MCF 10A (cell line): Measurements from ENCODE around the gene KY. TPM values are rescaled to one million over a fixed set of nuclear protein-coding genes. Genes with fewer than 3 reads are reported as not detected.

Source experiments
- BruUV-seq: library from RNA; stranded (reverse); fragments of 400-500 nt; replicated peaks from 2 replicates; lab custom pipeline; 2021; lab: Mats Ljungman, UMichigan
- CTCF ChIA-PET: fragments of 300-600 bp; sonication (Branson Sonifier 250); formaldehyde crosslinking; extraction: SDS; loops from one replicate; lab custom pipeline; 2021; ENCODE audit warnings: antibody characterized with exemption, inconsistent platforms; lab: Yijun Ruan, JAX
- POLR2A ChIA-PET: fragments of 300-600, 350-650 bp; sonication (Branson Sonifier 250); formaldehyde crosslinking; extraction: SDS; loops from one replicate; lab custom pipeline; 2020; ENCODE audit warnings: antibody characterized with exemption, inconsistent platforms; lab: Yijun Ruan, JAX
- DNase-seq: peaks from one replicate; pipeline ENCODE4 v3.0.0-alpha.2; 2018; ENCODE audit not compliant: unreplicated experiment
- H3K27ac Mint-ChIP-seq: one replicate; pipeline ENCODE4 v1.8.0; 2022; ENCODE audit warnings: mild to moderate bottlenecking, low read depth, mixed read lengths; ENCODE audit not compliant: unreplicated experiment
- H3K27me3 Mint-ChIP-seq: one replicate; pipeline ENCODE4 v1.8.0; 2022; ENCODE audit warnings: mixed read lengths; ENCODE audit not compliant: insufficient read depth, unreplicated experiment
- H3K36me3 Mint-ChIP-seq: one replicate; pipeline ENCODE4 v1.8.0; 2022; ENCODE audit warnings: mild to moderate bottlenecking, moderate library complexity, mixed read lengths; ENCODE audit not compliant: insufficient read depth, unreplicated experiment
- H3K4me1 Mint-ChIP-seq: one replicate; pipeline ENCODE4 v1.8.0; 2022; ENCODE audit warnings: mixed read lengths; ENCODE audit not compliant: insufficient read depth, unreplicated experiment
- H3K4me3 Mint-ChIP-seq: one replicate; pipeline ENCODE4 v1.8.0; 2022; ENCODE audit warnings: mild to moderate bottlenecking, moderate library complexity, mixed read lengths; ENCODE audit not compliant: unreplicated experiment
- H3K9me3 Mint-ChIP-seq: one replicate; pipeline ENCODE4 v1.8.0; 2022; ENCODE audit warnings: mixed read lengths; ENCODE audit not compliant: unreplicated experiment
- CTCF ChIP-seq: fragments of 200-600 bp; IDR thresholded peaks from one replicate; pipeline ENCODE4 v1.8.0; 2022; ENCODE audit warnings: antibody characterized with exemption, mild to moderate bottlenecking; ENCODE audit not compliant: unreplicated experiment
- intact Hi-C: fragments of 100-400 bp; cut with micrococcal nuclease; formaldehyde crosslinking; loops from 2 replicates; pipeline ENCODE4 v1.14.1; 2022
- total RNA-seq: library from RNA; stranded (reverse); gene quantifications from 2 replicates; pipeline ENCODE4 v1.2.3, GENCODE V29; 2022

KY gene
- total RNA-seq, 1 experiment from 2014 or later: not detected

GRCh38 chr3:134685929-134686802 is 35.3 kb upstream of the KY start:
- no TSS peak for BruUV-seq
- Mint-ChIP-seq H3K4me1 (no peaks in the 10 kb centered on the region), H3K9me3 (no peaks in the 10 kb centered on the region), H3K27me3 (peaks cover 12% of the 10 kb centered on the region), H3K27ac (no peak overlapping the region), H3K4me3 (no peak overlapping the region), H3K36me3 (no peaks in the 10 kb centered on the region)
- TF ChIP-seq CTCF: no peak
- intact Hi-C loops: no loop called here
- peak; percentile 13 for DNase-seq
- CTCF ChIA-PET: interaction anchor here (0.6 to 1.7 kb wide), 2 partner anchors 27 to 69 kb away, joined by 3 to 4 read pairs; no protein-coding TSS in a partner anchor
- POLR2A ChIA-PET: no interaction called here

GRCh38 chr3:134682196-134682880 is 31.5 kb upstream of the KY start:
- Mint-ChIP-seq H3K4me1 (no peaks in the 10 kb centered on the region), H3K9me3 (peaks cover 6% of the 10 kb centered on the region), H3K27ac (no peak overlapping the region), H3K27me3 (peaks cover 10% of the 10 kb centered on the region), H3K4me3 (no peak overlapping the region), H3K36me3 (no peaks in the 10 kb centered on the region)
- no peak for TF ChIP-seq CTCF
- ChIA-PET CTCF (interaction anchor here (0.5 to 0.7 kb wide), 3 partner anchors 34 to 1362 kb away, joined by 3 read pairs; no protein-coding TSS in a partner anchor), POLR2A (no interaction called here)
- BruUV-seq: no TSS peak
- no peak for DNase-seq
- intact Hi-C loops: no loop called here

GRCh38 chr3:134681522-134681900 is 30.7 kb upstream of the KY start:
- CTCF ChIA-PET: interaction anchor here (0.7 kb wide), 1 partner anchor 70 kb away, joined by 3 read pairs; no protein-coding TSS in a partner anchor
- intact Hi-C loops: no loop called here

More at GRCh38 chr3:134681522-134681900, 30.7 kb upstream of the KY start:
- H3K27me3 Mint-ChIP-seq: peaks cover 14% of the 10 kb centered on the region
- no TSS peak for BruUV-seq
- H3K4me3 Mint-ChIP-seq: no peak overlapping the region
- H3K27ac Mint-ChIP-seq: no peak overlapping the region
- H3K9me3 Mint-ChIP-seq: peaks cover 9% of the 10 kb centered on the region
- no peak for TF ChIP-seq CTCF
- POLR2A ChIA-PET: no interaction called here
- no peak for DNase-seq
- no peaks in the 10 kb centered on the region for H3K36me3 Mint-ChIP-seq
- H3K4me1 Mint-ChIP-seq: no peaks in the 10 kb centered on the region
